ENCODE results near the gene PRKCA. TPM values are rescaled to one million over a fixed set of nuclear protein-coding genes. Genes with fewer than 3 reads are reported as not detected.

Gene PRKCA
- total and polyA plus RNA-seq, 10 of the 15 experiments (the other 5 are each of a cell fraction or from before 2014, with no cell fraction given) = 0.11 to 14.6 (median 0.72) TPM

DNA sequence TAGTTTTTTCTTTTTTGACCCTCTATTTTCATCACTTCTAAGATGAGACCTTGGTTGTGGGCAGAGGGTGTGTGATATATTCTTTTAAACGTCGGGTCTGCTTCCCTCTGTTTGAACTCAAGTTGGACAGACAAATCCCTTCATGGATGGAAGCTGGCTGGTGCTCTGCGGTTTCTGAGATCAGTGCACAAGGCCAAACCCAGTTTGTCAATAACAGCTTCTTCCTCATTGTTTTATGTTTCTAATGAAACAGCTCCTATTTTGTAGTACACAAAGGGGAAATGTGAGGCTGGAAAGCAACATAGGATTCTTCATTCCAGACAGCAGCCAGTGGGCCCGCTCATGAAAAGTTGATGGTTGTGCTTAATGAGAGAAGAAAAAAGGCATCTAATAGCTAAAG, 159.6 kb downstream of the PRKCA start (continued):
- TF ChIP-seq, protein P1, sequence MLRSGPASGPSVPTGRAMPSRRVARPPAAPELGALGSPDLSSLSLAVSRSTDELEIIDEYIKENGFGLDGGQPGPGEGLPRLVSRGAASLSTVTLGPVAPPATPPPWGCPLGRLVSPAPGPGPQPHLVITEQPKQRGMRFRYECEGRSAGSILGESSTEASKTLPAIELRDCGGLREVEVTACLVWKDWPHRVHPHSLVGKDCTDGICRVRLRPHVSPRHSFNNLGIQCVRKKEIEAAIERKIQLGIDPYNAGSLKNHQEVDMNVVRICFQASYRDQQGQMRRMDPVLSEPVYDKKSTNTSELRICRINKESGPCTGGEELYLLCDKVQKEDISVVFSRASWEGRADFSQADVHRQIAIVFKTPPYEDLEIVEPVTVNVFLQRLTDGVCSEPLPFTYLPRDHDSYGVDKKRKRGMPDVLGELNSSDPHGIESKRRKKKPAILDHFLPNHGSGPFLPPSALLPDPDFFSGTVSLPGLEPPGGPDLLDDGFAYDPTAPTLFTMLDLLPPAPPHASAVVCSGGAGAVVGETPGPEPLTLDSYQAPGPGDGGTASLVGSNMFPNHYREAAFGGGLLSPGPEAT (IDR thresholded peaks at IDR 0.05; ENCODE audit: low read depth) = no peak
- TF ChIP-seq NFXL1 (IDR thresholded peaks at IDR 0.05; ENCODE audit: borderline replicate concordance) = no peak
- TF ChIP-seq, protein P2, sequence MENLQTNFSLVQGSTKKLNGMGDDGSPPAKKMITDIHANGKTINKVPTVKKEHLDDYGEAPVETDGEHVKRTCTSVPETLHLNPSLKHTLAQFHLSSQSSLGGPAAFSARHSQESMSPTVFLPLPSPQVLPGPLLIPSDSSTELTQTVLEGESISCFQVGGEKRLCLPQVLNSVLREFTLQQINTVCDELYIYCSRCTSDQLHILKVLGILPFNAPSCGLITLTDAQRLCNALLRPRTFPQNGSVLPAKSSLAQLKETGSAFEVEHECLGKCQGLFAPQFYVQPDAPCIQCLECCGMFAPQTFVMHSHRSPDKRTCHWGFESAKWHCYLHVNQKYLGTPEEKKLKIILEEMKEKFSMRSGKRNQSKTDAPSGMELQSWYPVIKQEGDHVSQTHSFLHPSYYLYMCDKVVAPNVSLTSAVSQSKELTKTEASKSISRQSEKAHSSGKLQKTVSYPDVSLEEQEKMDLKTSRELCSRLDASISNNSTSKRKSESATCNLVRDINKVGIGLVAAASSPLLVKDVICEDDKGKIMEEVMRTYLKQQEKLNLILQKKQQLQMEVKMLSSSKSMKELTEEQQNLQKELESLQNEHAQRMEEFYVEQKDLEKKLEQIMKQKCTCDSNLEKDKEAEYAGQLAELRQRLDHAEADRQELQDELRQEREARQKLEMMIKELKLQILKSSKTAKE (IDR thresholded peaks at IDR 0.05; ENCODE audit: low read depth, poor library complexity, severe bottlenecking) = no peak
- TF ChIP-seq CBX3 (IDR thresholded peaks at IDR 0.05; ENCODE audit: borderline replicate concordance, low read depth) = no peak

GRCh38 chr17:66464921-66465320, 162.5 kb downstream of the PRKCA start:
- SMC1A ChIA-PET (ENCODE audit: uncharacterized antibody, unreplicated experiment) = no interaction called here
- 28% methylated on average over 3 of the region's 3 CpGs for WGBS (ENCODE audit: insufficient coverage, insufficient replicate concordance, low lambda C conversion rate, missing lambda C conversion rate)
- FAIRE-seq (no peak), DNase-seq (ENCODE audit: low read depth, low spot score) (no peak), ATAC-seq (no peak)
- no peaks in the 10 kb centered on the region for H3K79me2 ChIP-seq (ENCODE audit: control insufficient read depth, insufficient read depth, low read length)
- H3K9me3 ChIP-seq (replicated peaks; ENCODE audit: control insufficient read depth, insufficient read depth, low read length) = no peaks in the 10 kb centered on the region
- H3K36me3 ChIP-seq (ENCODE audit: control insufficient read depth in 2 of 2, insufficient read depth in 2 of 2, low read length in 1 of 2) = no peaks in the 10 kb centered on the region
- no peak overlapping the region for H3K4me3 ChIP-seq
- H3K4me2 ChIP-seq (ENCODE audit: control insufficient read depth, insufficient read depth) = no peak overlapping the region
- H3K27me3 ChIP-seq (replicated peaks in 1 of 2; ENCODE audit: control insufficient read depth in 2 of 2, insufficient read depth in 2 of 2, low read length in 1 of 2) = no peaks in the 10 kb centered on the region
- no peaks in the 10 kb centered on the region for H4K20me1 ChIP-seq (ENCODE audit: control insufficient read depth, insufficient read depth)
- CTCF ChIA-PET = no interaction called here
- no TSS peak for BruUV-seq (replicated peaks)
- POLR2A ChIA-PET = no interaction called here
- H3K27ac ChIP-seq (ENCODE audit: control insufficient read depth, insufficient read depth) = no peak overlapping the region
- H2AFZ ChIP-seq (ENCODE audit: control insufficient read depth, low read depth, low read length) = no peak overlapping the region
- no peak overlapping the region for H3K9ac ChIP-seq (ENCODE audit: control insufficient read depth, insufficient read depth, low read length)
- RAD21 ChIA-PET (ENCODE audit: unreplicated experiment) = no interaction called here
- intact Hi-C loops (cut with micrococcal nuclease; ENCODE audit: unreplicated experiment) = loop anchor here (5.0 kb wide), 1 partner anchor 77 kb away; no protein-coding TSS in a partner anchor
- in situ Hi-C loops (cut with MboI) = no loop called here
- peaks cover 23% of the 10 kb centered on the region for H3K4me1 ChIP-seq (ENCODE audit: control insufficient read depth, insufficient read depth, low read length)
- TF ChIP-seq NFYB (IDR thresholded peaks at IDR 0.05; ENCODE audit: insufficient read depth, low read depth, low read length) = no peak
- TF ChIP-seq ASH2L (IDR thresholded peaks at IDR 0.05; ENCODE audit: borderline replicate concordance, low read depth) = no peak
- no peak for TF ChIP-seq GABPA (IDR thresholded peaks at IDR 0.05; ENCODE audit: low read depth)
- TF ChIP-seq MTA2 (IDR thresholded peaks at IDR 0.05; ENCODE audit: low read depth) = no peak
- no peak for TF ChIP-seq POLR2A (IDR thresholded peaks at IDR 0.05; ENCODE audit: low read depth, low read length)
- TF ChIP-seq SREBF1 (IDR thresholded peaks at IDR 0.05; ENCODE audit: low read length) = no peak
- TF ChIP-seq SMC3 (IDR thresholded peaks at IDR 0.05; ENCODE audit: borderline replicate concordance, low read length) = no peak
- no peak for TF ChIP-seq FOXM1 (IDR thresholded peaks at IDR 0.05; ENCODE audit: low read depth, low read length)
- TF ChIP-seq CREM (IDR thresholded peaks at IDR 0.05; ENCODE audit: low read depth) = no peak
- no peak for TF ChIP-seq SRF (IDR thresholded peaks at IDR 0.05; ENCODE audit: low read depth in 2 of 2, low read length in 2 of 2)
- no peak for TF ChIP-seq PBX3 (IDR thresholded peaks at IDR 0.05; ENCODE audit: insufficient replicate concordance, low read depth, low read length)
- TF ChIP-seq, protein P3, sequence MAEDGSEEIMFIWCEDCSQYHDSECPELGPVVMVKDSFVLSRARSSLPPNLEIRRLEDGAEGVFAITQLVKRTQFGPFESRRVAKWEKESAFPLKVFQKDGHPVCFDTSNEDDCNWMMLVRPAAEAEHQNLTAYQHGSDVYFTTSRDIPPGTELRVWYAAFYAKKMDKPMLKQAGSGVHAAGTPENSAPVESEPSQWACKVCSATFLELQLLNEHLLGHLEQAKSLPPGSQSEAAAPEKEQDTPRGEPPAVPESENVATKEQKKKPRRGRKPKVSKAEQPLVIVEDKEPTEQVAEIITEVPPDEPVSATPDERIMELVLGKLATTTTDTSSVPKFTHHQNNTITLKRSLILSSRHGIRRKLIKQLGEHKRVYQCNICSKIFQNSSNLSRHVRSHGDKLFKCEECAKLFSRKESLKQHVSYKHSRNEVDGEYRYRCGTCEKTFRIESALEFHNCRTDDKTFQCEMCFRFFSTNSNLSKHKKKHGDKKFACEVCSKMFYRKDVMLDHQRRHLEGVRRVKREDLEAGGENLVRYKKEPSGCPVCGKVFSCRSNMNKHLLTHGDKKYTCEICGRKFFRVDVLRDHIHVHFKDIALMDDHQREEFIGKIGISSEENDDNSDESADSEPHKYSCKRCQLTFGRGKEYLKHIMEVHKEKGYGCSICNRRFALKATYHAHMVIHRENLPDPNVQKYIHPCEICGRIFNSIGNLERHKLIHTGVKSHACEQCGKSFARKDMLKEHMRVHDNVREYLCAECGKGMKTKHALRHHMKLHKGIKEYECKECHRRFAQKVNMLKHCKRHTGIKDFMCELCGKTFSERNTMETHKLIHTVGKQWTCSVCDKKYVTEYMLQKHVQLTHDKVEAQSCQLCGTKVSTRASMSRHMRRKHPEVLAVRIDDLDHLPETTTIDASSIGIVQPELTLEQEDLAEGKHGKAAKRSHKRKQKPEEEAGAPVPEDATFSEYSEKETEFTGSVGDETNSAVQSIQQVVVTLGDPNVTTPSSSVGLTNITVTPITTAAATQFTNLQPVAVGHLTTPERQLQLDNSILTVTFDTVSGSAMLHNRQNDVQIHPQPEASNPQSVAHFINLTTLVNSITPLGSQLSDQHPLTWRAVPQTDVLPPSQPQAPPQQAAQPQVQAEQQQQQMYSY (CRISPR knock-in tag; IDR thresholded peaks at IDR 0.05) = no peak

Data from GM12878 (cell line).